ENCODE results near the gene PRLHR.

- TF ChIP-seq POLR2A (IDR thresholded peaks at IDR 0.05; ENCODE audit: low read depth, low read length) (no peak), MAFK (IDR thresholded peaks at IDR 0.05; ENCODE audit: low read depth, low read length) (no peak), CTCF (conservative IDR thresholded peaks at IDR 0.05; ENCODE audit: low read depth, low read length) (no peak), MXI1 (IDR thresholded peaks at IDR 0.05; ENCODE audit: borderline replicate concordance, low read depth, low read length) (no peak), USF2 (IDR thresholded peaks at IDR 0.05; ENCODE audit: low read depth, low read length) (no peak), RAD21 (IDR thresholded peaks at IDR 0.05; ENCODE audit: low read length) (no peak), MAZ (IDR thresholded peaks at IDR 0.05; ENCODE audit: borderline replicate concordance, low read depth, low read length) (no peak), NFE2L2 (IDR thresholded peaks at IDR 0.05; ENCODE audit: low read depth, low read length) (no peak), RCOR1 (IDR thresholded peaks at IDR 0.05; ENCODE audit: insufficient replicate concordance, low read length) (no peak), ELK1 (IDR thresholded peaks at IDR 0.05; ENCODE audit: borderline replicate concordance, low read depth, low read length) (no peak), RFX5 (IDR thresholded peaks at IDR 0.05; ENCODE audit: low read depth, low read length) (no peak), CEBPB (IDR thresholded peaks at IDR 0.05; ENCODE audit: low read depth, low read length) (no peak)
Measured at GRCh38 chr10:118596426-118597124, 1.1 kb upstream of the PRLHR start.
